ENCODE data around the gene NCOR2. TPM values are rescaled to one million over a fixed set of nuclear protein-coding genes. Genes with fewer than 3 reads are reported as not detected.

NCOR2 gene
- total RNA-seq, 1 experiment from 2014 or later: 326 TPM

- Mint-ChIP-seq H3K4me1 (0 out of 2 replicates have a peak, but pooled peaks cover 5% of the 10 kb centered on the region), H3K36me3 (peaks cover 5% of the 10 kb centered on the region), H3K27ac (no peak overlapping the region), H3K27me3 (ENCODE audit: low read depth) (no peaks in the 10 kb centered on the region; the same call in 1 of the 2 replicates), H3K9me3 (peaks cover 13% of the 10 kb centered on the region), H3K4me3 (no peak overlapping the region)
- ChIA-PET CTCF (no interaction called here), POLR2A (no interaction called here)
- DNase-seq (ENCODE audit: low spot score) (no peak), ATAC-seq (no peak)
- TF ChIP-seq PRRX2 (CRISPR knock-in tag; IDR thresholded peaks at IDR 0.05) (no peak), ERG (CRISPR knock-in tag; IDR thresholded peaks at IDR 0.05) (no peak), E2F5 (CRISPR knock-in tag; IDR thresholded peaks at IDR 0.05) (no peak), CREB1 (CRISPR knock-in tag; IDR thresholded peaks at IDR 0.05) (no peak), ZNF512 (CRISPR knock-in tag; IDR thresholded peaks at IDR 0.05; ENCODE audit: borderline replicate concordance) (no peak), FOXJ3 (CRISPR knock-in tag; IDR thresholded peaks at IDR 0.05; ENCODE audit: borderline replicate concordance) (no peak), ZNF232 (CRISPR knock-in tag; IDR thresholded peaks at IDR 0.05) (no peak), TEAD4 (CRISPR knock-in tag; IDR thresholded peaks at IDR 0.05) (no peak), SMAD4 (CRISPR knock-in tag; IDR thresholded peaks at IDR 0.05) (no peak), ATF2 (CRISPR knock-in tag; IDR thresholded peaks at IDR 0.05; ENCODE audit: borderline replicate concordance, low read depth) (no peak), GRHL2 (CRISPR knock-in tag; IDR thresholded peaks at IDR 0.05; ENCODE audit: insufficient replicate concordance, severe bottlenecking) (no peak)
- TF ChIP-seq, protein P1, sequence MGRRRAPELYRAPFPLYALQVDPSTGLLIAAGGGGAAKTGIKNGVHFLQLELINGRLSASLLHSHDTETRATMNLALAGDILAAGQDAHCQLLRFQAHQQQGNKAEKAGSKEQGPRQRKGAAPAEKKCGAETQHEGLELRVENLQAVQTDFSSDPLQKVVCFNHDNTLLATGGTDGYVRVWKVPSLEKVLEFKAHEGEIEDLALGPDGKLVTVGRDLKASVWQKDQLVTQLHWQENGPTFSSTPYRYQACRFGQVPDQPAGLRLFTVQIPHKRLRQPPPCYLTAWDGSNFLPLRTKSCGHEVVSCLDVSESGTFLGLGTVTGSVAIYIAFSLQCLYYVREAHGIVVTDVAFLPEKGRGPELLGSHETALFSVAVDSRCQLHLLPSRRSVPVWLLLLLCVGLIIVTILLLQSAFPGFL (CRISPR knock-in tag; IDR thresholded peaks at IDR 0.05; ENCODE audit: borderline replicate concordance): no peak
Measured at GRCh38 chr12:124592481-124593160, 25.2 kb upstream of the NCOR2 start.

DNA sequence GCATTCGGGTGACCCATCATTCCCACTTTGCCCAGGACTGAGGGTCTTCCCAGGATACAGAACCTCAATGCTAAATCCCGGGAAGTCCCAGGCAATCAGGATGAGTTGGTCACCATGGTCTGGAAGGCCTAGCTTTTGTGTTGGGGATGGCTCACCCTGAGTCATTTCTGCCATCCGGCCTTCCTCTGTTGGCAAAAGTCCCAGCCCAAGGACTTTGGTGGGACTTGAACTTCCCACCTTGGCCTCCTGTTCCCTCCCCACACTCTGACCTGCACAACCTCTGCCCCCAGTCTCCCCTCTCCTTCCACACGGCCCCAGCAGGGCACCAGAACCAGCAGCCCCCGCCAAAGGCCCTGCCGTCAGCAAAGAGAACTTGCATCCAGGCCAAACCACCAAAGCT lies 24.6 kb upstream of the NCOR2 start:
- H3K4me1 Mint-ChIP-seq: 0 out of 2 replicates have a peak, but pooled peaks cover 5% of the 10 kb centered on the region
- ChIA-PET CTCF (no interaction called here), POLR2A (no interaction called here)
- no peaks in the 10 kb centered on the region; the same call in 1 of the 2 replicates for H3K27me3 Mint-ChIP-seq (ENCODE audit: low read depth)
- H3K27ac Mint-ChIP-seq: no peak overlapping the region
- H3K36me3 Mint-ChIP-seq: peaks cover 5% of the 10 kb centered on the region
- H3K4me3 Mint-ChIP-seq: no peak overlapping the region
- ATAC-seq: no peak
- peaks cover 13% of the 10 kb centered on the region for H3K9me3 Mint-ChIP-seq
- no peak for DNase-seq (ENCODE audit: low spot score)
- TF ChIP-seq, protein P2, sequence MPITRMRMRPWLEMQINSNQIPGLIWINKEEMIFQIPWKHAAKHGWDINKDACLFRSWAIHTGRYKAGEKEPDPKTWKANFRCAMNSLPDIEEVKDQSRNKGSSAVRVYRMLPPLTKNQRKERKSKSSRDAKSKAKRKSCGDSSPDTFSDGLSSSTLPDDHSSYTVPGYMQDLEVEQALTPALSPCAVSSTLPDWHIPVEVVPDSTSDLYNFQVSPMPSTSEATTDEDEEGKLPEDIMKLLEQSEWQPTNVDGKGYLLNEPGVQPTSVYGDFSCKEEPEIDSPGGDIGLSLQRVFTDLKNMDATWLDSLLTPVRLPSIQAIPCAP (CRISPR knock-in tag; IDR thresholded peaks at IDR 0.05): no peak
- TF ChIP-seq ESRRA (CRISPR knock-in tag; IDR thresholded peaks at IDR 0.05; ENCODE audit: borderline replicate concordance) (no peak), AFF4 (CRISPR knock-in tag; IDR thresholded peaks at IDR 0.05; ENCODE audit: borderline replicate concordance) (no peak), ERG (CRISPR knock-in tag; IDR thresholded peaks at IDR 0.05) (no peak), CREB1 (CRISPR knock-in tag; IDR thresholded peaks at IDR 0.05) (no peak), SMAD3 (CRISPR knock-in tag; IDR thresholded peaks at IDR 0.05; ENCODE audit: borderline replicate concordance) (no peak), TEAD1 (CRISPR knock-in tag; IDR thresholded peaks at IDR 0.05) (no peak), ZBTB21 (CRISPR knock-in tag; IDR thresholded peaks at IDR 0.05; ENCODE audit: borderline replicate concordance) (no peak)
- TF ChIP-seq, protein P1 (CRISPR knock-in tag; IDR thresholded peaks at IDR 0.05; ENCODE audit: borderline replicate concordance): no peak

Measured in WTC11 (cell line).